ENCODE results near the gene HSPB6.
A peak's percentile ranks its signal among the peaks of the same experiment; 100 is the strongest.

HSPB6 gene

GRCh38 chr19:35750167-35750566, 6.7 kb downstream of the HSPB6 start:
- ATAC-seq (no peak), DNase-seq (no peak)
- Mint-ChIP-seq H3K36me3 (ENCODE audit: low read depth) (peaks cover 8% of the 10 kb centered on the region), H3K4me3 (peak overlapping the region; percentile 11), H3K27ac (no peak overlapping the region), H3K9me3 (no peaks in the 10 kb centered on the region), H3K4me1 (peaks cover 39% of the 10 kb centered on the region), H3K27me3 (peaks cover 2% of the 10 kb centered on the region)

GRCh38 chr19:35748106-35749020, 8.5 kb downstream of the HSPB6 start, which contains the start of gene LIN37:
Gene LIN37 (plus strand): TSS chr19:35748576. CDS start chr19:35748725, 149 bp downstream.
- ATAC-seq (peak; percentile 79), DNase-seq (peak; percentile 97)
- peak within 1 kb of the TSS; percentile 90 for H3K27ac Mint-ChIP-seq
- H3K27me3 Mint-ChIP-seq: no peaks in the 10 kb centered on the region
- peak within 1 kb of the TSS; percentile 97 for H3K4me3 Mint-ChIP-seq
- no peaks in the 10 kb centered on the region for H3K9me3 Mint-ChIP-seq
- peaks cover 11% of the 10 kb centered on the region for H3K36me3 Mint-ChIP-seq (ENCODE audit: low read depth)
- peaks cover 47% of the 10 kb centered on the region for H3K4me1 Mint-ChIP-seq

GRCh38 chr19:35746531-35746930, 10.3 kb downstream of the HSPB6 start:
- no peaks in the 10 kb centered on the region for H3K27me3 Mint-ChIP-seq
- DNase-seq (no peak), ATAC-seq (no peak)
- H3K9me3 Mint-ChIP-seq: no peaks in the 10 kb centered on the region
- H3K4me1 Mint-ChIP-seq: peaks cover 60% of the 10 kb centered on the region
- H3K36me3 Mint-ChIP-seq (ENCODE audit: low read depth): peaks cover 20% of the 10 kb centered on the region
- peak overlapping the region; percentile 99 for H3K27ac Mint-ChIP-seq
- peak overlapping the region; percentile 97 for H3K4me3 Mint-ChIP-seq

- Mint-ChIP-seq H3K27ac (peak overlapping the region; percentile 99), H3K4me1 (peaks cover 60% of the 10 kb centered on the region), H3K36me3 (ENCODE audit: low read depth) (peaks cover 20% of the 10 kb centered on the region), H3K4me3 (peak overlapping the region; percentile 97), H3K9me3 (no peaks in the 10 kb centered on the region), H3K27me3 (no peaks in the 10 kb centered on the region)
- ATAC-seq: no peak
- no peak for DNase-seq
Observed at GRCh38 chr19:35746087-35746462, 10.8 kb downstream of the HSPB6 start.

GRCh38 chr19:35745328-35746086, 11.3 kb downstream of the HSPB6 start, which contains the start of the genes PSENEN and U2AF1L4:
Gene PSENEN (plus strand): TSS chr19:35745651. CDS start chr19:35745931, 280 bp downstream.
Gene U2AF1L4 (minus strand): TSS chr19:35745418. CDS start chr19:35745391, 27 bp downstream.
- peak; percentile 58 for ATAC-seq
- H3K9me3 Mint-ChIP-seq: no peaks in the 10 kb centered on the region
- DNase-seq: peak; percentile 94
- peaks cover 63% of the 10 kb centered on the region for H3K4me1 Mint-ChIP-seq
- H3K36me3 Mint-ChIP-seq (ENCODE audit: low read depth): peaks cover 24% of the 10 kb centered on the region
- peak within 1 kb of the TSS; percentile 97 for H3K4me3 Mint-ChIP-seq
- H3K27ac Mint-ChIP-seq: peak within 1 kb of the TSS; percentile 99
- no peaks in the 10 kb centered on the region for H3K27me3 Mint-ChIP-seq

GRCh38 chr19:35744430-35745327, 12.2 kb downstream of the HSPB6 start:
- Mint-ChIP-seq H3K4me1 (peaks cover 66% of the 10 kb centered on the region), H3K4me3 (peak overlapping the region; percentile 97), H3K27me3 (no peaks in the 10 kb centered on the region)

GRCh38 chr19:35743640-35744429, 13.0 kb downstream of the HSPB6 start:
- Mint-ChIP-seq H3K4me3 (peak overlapping the region; percentile 97), H3K36me3 (ENCODE audit: low read depth) (peaks cover 26% of the 10 kb centered on the region)

More at GRCh38 chr19:35744430-35745327, 12.2 kb downstream of the HSPB6 start:
- Mint-ChIP-seq H3K36me3 (ENCODE audit: low read depth) (peaks cover 24% of the 10 kb centered on the region), H3K9me3 (no peaks in the 10 kb centered on the region), H3K27ac (peak overlapping the region; percentile 99)
- peak; percentile 42 for ATAC-seq
- DNase-seq: peak; percentile 94

GRCh38 chr19:35742121-35742724, 14.6 kb downstream of the HSPB6 start, which contains the start of gene IGFLR1:
Gene IGFLR1 (minus strand): TSS chr19:35742452. CDS start chr19:35741180, 1,272 bp downstream.
- no peaks in the 10 kb centered on the region for H3K9me3 Mint-ChIP-seq
- H3K36me3 Mint-ChIP-seq (ENCODE audit: low read depth): peaks cover 31% of the 10 kb centered on the region
- H3K27ac Mint-ChIP-seq: peak within 1 kb of the TSS; percentile 99
- H3K27me3 Mint-ChIP-seq: no peaks in the 10 kb centered on the region
- peak within 1 kb of the TSS; percentile 97 for H3K4me3 Mint-ChIP-seq
- DNase-seq (peak; percentile 86), ATAC-seq (peak; percentile 6)
- H3K4me1 Mint-ChIP-seq: peaks cover 58% of the 10 kb centered on the region

More at GRCh38 chr19:35743640-35744429, 13.0 kb downstream of the HSPB6 start:
- H3K9me3 Mint-ChIP-seq: no peaks in the 10 kb centered on the region
- no peaks in the 10 kb centered on the region for H3K27me3 Mint-ChIP-seq
- H3K27ac Mint-ChIP-seq: peak overlapping the region; percentile 99
- DNase-seq (no peak), ATAC-seq (no peak)
- H3K4me1 Mint-ChIP-seq: peaks cover 64% of the 10 kb centered on the region

GRCh38 chr19:35741203-35741515, 15.7 kb downstream of the HSPB6 start:
- peak overlapping the region; percentile 92 for H3K27ac Mint-ChIP-seq
- ATAC-seq (no peak), DNase-seq (no peak)
- H3K4me1 Mint-ChIP-seq: peaks cover 59% of the 10 kb centered on the region
- H3K36me3 Mint-ChIP-seq (ENCODE audit: low read depth): peaks cover 36% of the 10 kb centered on the region
- H3K4me3 Mint-ChIP-seq: peak overlapping the region; percentile 97
- H3K9me3 Mint-ChIP-seq: no peaks in the 10 kb centered on the region
- no peaks in the 10 kb centered on the region for H3K27me3 Mint-ChIP-seq

GRCh38 chr19:35740423-35741202, 16.2 kb downstream of the HSPB6 start:
- DNase-seq (peak; percentile 97), ATAC-seq (peak; percentile 70)
- peaks cover 37% of the 10 kb centered on the region for H3K36me3 Mint-ChIP-seq (ENCODE audit: low read depth)
- H3K27ac Mint-ChIP-seq: peak overlapping the region; percentile 92
- peaks cover 53% of the 10 kb centered on the region for H3K4me1 Mint-ChIP-seq
- no peaks in the 10 kb centered on the region for H3K27me3 Mint-ChIP-seq
- H3K9me3 Mint-ChIP-seq: no peaks in the 10 kb centered on the region
- peak overlapping the region; percentile 97 for H3K4me3 Mint-ChIP-seq

GRCh38 chr19:35740108-35740422, 16.8 kb downstream of the HSPB6 start:
- H3K9me3 Mint-ChIP-seq: no peaks in the 10 kb centered on the region
- no peaks in the 10 kb centered on the region for H3K27me3 Mint-ChIP-seq
- peak; percentile 13 for ATAC-seq
- no peak for DNase-seq
- H3K36me3 Mint-ChIP-seq (ENCODE audit: low read depth): peaks cover 36% of the 10 kb centered on the region
- H3K27ac Mint-ChIP-seq: no peak overlapping the region
- H3K4me3 Mint-ChIP-seq: peak overlapping the region; percentile 97
- peaks cover 49% of the 10 kb centered on the region for H3K4me1 Mint-ChIP-seq

- no peak for DNase-seq
- Mint-ChIP-seq H3K27ac (peak overlapping the region; percentile 57), H3K27me3 (no peaks in the 10 kb centered on the region), H3K4me3 (peak overlapping the region; percentile 97), H3K36me3 (ENCODE audit: low read depth) (peaks cover 41% of the 10 kb centered on the region), H3K9me3 (no peaks in the 10 kb centered on the region), H3K4me1 (peaks cover 45% of the 10 kb centered on the region)
- no peak for ATAC-seq
Observed at GRCh38 chr19:35739275-35740107, 17.3 kb downstream of the HSPB6 start.

Data from activated naive CD8-positive, alpha-beta T cell treated with anti-CD3 and anti-CD28 coated beads, Interleukin-2, amount 50 U/mL, for 24 hours (primary cell).